ENCODE results near the gene LNPEP. TPM values are rescaled to one million over a fixed set of nuclear protein-coding genes. Genes with fewer than 3 reads are reported as not detected.

LNPEP gene
- total RNA-seq, 4 donors from 2014 or later = 7.2 to 40.5 (median 34.8) TPM

- Histone ChIP-seq H3K36me3 (no peaks in the 10 kb centered on the region), H3K4me3 (no peak overlapping the region), H3K27me3 (no peaks in the 10 kb centered on the region), H3K27ac (peak overlapping the region in 2 of 4 donors; percentile 12 to 75), H3K9me3 (no peaks in the 10 kb centered on the region), H3K4me1 (peaks cover 0 to 8% (median 4%) of the 10 kb centered on the region in 4 donors)
- intact Hi-C loops (cut with DNase I; ENCODE audit: low total_unique reads) = no loop called here
- WGBS, 2 donors (ENCODE audit: low coverage in 1 of 2) = 85 to 100% methylated on average over 1 to 4 of the region's 4 CpGs
- TF ChIP-seq POLR2A (IDR thresholded peaks at IDR 0.05) (no peak), CTCF (IDR thresholded peaks at IDR 0.05) (no peak), EP300 (IDR thresholded peaks at IDR 0.05; ENCODE audit: low read depth) (no peak), POLR2AphosphoS5 (IDR thresholded peaks at IDR 0.05) (no peak)
- in situ Hi-C loops (cut with MboI; ENCODE audit: low pct_ligation_motif_present in 1 of 4, low pct_unique_long_range_greater_than_20kb in 1 of 4, low sequenced_read_pairs in 3 of 4) = no loop called here
- DNase-seq = no peak
Observed at GRCh38 chr5:97071993-97072392, 136.1 kb downstream of the LNPEP start.

- Histone ChIP-seq H3K27ac (no peak overlapping the region), H3K27me3 (no peaks in the 10 kb centered on the region), H3K36me3 (no peaks in the 10 kb centered on the region), H3K4me3 (no peak overlapping the region), H3K9me3 (no peaks in the 10 kb centered on the region), H3K4me1 (peaks cover 0 to 8% (median 4%) of the 10 kb centered on the region in 4 donors)
- intact Hi-C loops (cut with DNase I; ENCODE audit: low total_unique reads) = no loop called here
- TF ChIP-seq POLR2AphosphoS5 (IDR thresholded peaks at IDR 0.05) (no peak), POLR2A (IDR thresholded peaks at IDR 0.05) (no peak), CTCF (IDR thresholded peaks at IDR 0.05) (no peak), EP300 (IDR thresholded peaks at IDR 0.05; ENCODE audit: low read depth) (no peak)
- in situ Hi-C loops (cut with MboI; ENCODE audit: low pct_ligation_motif_present in 1 of 4, low pct_unique_long_range_greater_than_20kb in 1 of 4, low sequenced_read_pairs in 3 of 4) = no loop called here
- 76 to 83% methylated on average over 1 to 2 of the region's 2 CpGs for WGBS, 2 donors (ENCODE audit: low coverage in 1 of 2)
- DNase-seq = no peak
Observed at GRCh38 chr5:97072696-97073095, 136.8 kb downstream of the LNPEP start.

- WGBS, 2 donors (ENCODE audit: low coverage in 1 of 2) = 80% methylated on average over 3 of the region's 3 CpGs; no CpG with 5 or more reads in 1 of the 2 donors
- Histone ChIP-seq H3K27me3 (no peaks in the 10 kb centered on the region), H3K4me3 (no peak overlapping the region), H3K4me1 (peaks cover 0 to 8% (median 4%) of the 10 kb centered on the region in 4 donors), H3K27ac (no peak overlapping the region), H3K9me3 (no peaks in the 10 kb centered on the region), H3K36me3 (no peaks in the 10 kb centered on the region)
- TF ChIP-seq POLR2AphosphoS5 (IDR thresholded peaks at IDR 0.05) = no peak
- no peak for TF ChIP-seq CTCF (IDR thresholded peaks at IDR 0.05)
- TF ChIP-seq EP300 (IDR thresholded peaks at IDR 0.05; ENCODE audit: low read depth) = no peak
- TF ChIP-seq POLR2A (IDR thresholded peaks at IDR 0.05) = no peak
- in situ Hi-C loops (cut with MboI; ENCODE audit: low pct_ligation_motif_present in 1 of 4, low pct_unique_long_range_greater_than_20kb in 1 of 4, low sequenced_read_pairs in 3 of 4) (no loop called here), intact Hi-C loops (cut with DNase I; ENCODE audit: low total_unique reads) (no loop called here)
- DNase-seq = no peak
Observed at GRCh38 chr5:97073420-97073819, 137.5 kb downstream of the LNPEP start.

- H3K4me3 ChIP-seq = no peak overlapping the region
- no peak overlapping the region for H3K27ac ChIP-seq
- peaks cover 0 to 8% (median 4%) of the 10 kb centered on the region in 4 donors for H3K4me1 ChIP-seq
- no peak for TF ChIP-seq EP300 (IDR thresholded peaks at IDR 0.05; ENCODE audit: low read depth)
- TF ChIP-seq CTCF (IDR thresholded peaks at IDR 0.05) = no peak
- no peak for TF ChIP-seq POLR2AphosphoS5 (IDR thresholded peaks at IDR 0.05)
- TF ChIP-seq POLR2A (IDR thresholded peaks at IDR 0.05) = no peak
- DNase-seq = peak; percentile 54
- no peaks in the 10 kb centered on the region for H3K36me3 ChIP-seq
- H3K27me3 ChIP-seq = no peaks in the 10 kb centered on the region
- intact Hi-C loops (cut with DNase I; ENCODE audit: low total_unique reads) (no loop called here), in situ Hi-C loops (cut with MboI; ENCODE audit: low pct_ligation_motif_present in 1 of 4, low pct_unique_long_range_greater_than_20kb in 1 of 4, low sequenced_read_pairs in 3 of 4) (no loop called here)
- no peaks in the 10 kb centered on the region for H3K9me3 ChIP-seq
- 47 to 48% methylated on average over 4 of the region's 4 CpGs for WGBS, 2 donors (ENCODE audit: low coverage in 1 of 2)
Observed at GRCh38 chr5:97074859-97075489, 139.1 kb downstream of the LNPEP start.
